Stimulated activated CD8-positive, alpha-beta memory T cell treated with anti-CD3 and anti-CD28 coated beads, Interleukin-12 subunit alpha, Interleukin-12 subunit beta, amount 100 ng/mL, for 1 hour (primary cell): ENCODE data around the gene SPTBN1.

Experiments used
- DNase-seq: peaks from one replicate; pipeline ENCODE4 v3.0.0-alpha.2; 2020; ENCODE audit warnings: low read depth

SPTBN1 gene

GRCh38 chr2:54529935-54530334, 73.8 kb downstream of the SPTBN1 start:
- no peak for DNase-seq

- DNase-seq = no peak
These were observed 75.4 kb downstream of the SPTBN1 start for GRCh38 chr2:54531558-54531957.

GRCh38 chr2:54534221-54534620, 78.1 kb downstream of the SPTBN1 start:
- DNase-seq = no peak

GRCh38 chr2:54534625-54535024, 78.5 kb downstream of the SPTBN1 start:
- no peak for DNase-seq

- no peak for DNase-seq
These were observed 79.6 kb downstream of the SPTBN1 start for GRCh38 chr2:54535599-54536195.

GRCh38 chr2:54536720-54537119, 80.6 kb downstream of the SPTBN1 start:
- DNase-seq = no peak

GRCh38 chr2:54538537-54538936, 82.4 kb downstream of the SPTBN1 start:
- no peak for DNase-seq

GRCh38 chr2:54539683-54540082, 83.6 kb downstream of the SPTBN1 start:
- no peak for DNase-seq

- no peak for DNase-seq
These were observed 84.1 kb downstream of the SPTBN1 start for GRCh38 chr2:54540194-54540593.

- no peak for DNase-seq
These were observed 85.9 kb downstream of the SPTBN1 start for GRCh38 chr2:54541995-54542394.

- DNase-seq = no peak
These were observed 87.7 kb downstream of the SPTBN1 start for GRCh38 chr2:54543733-54544396.

- no peak for DNase-seq
These were observed 89.7 kb downstream of the SPTBN1 start for GRCh38 chr2:54545702-54546450.

GRCh38 chr2:54546518-54546917, 90.4 kb downstream of the SPTBN1 start:
- no peak for DNase-seq

GRCh38 chr2:54546923-54547720, 91.0 kb downstream of the SPTBN1 start:
- no peak for DNase-seq

GRCh38 chr2:54549430-54549829, 93.3 kb downstream of the SPTBN1 start:
- no peak for DNase-seq

- DNase-seq = no peak
These were observed 93.9 kb downstream of the SPTBN1 start for GRCh38 chr2:54549917-54550518.

- no peak for DNase-seq
These were observed 94.4 kb downstream of the SPTBN1 start for GRCh38 chr2:54550547-54550946.

GRCh38 chr2:54551123-54551756, 95.1 kb downstream of the SPTBN1 start:
- DNase-seq = no peak

- DNase-seq = no peak
These were observed 96.9 kb downstream of the SPTBN1 start for GRCh38 chr2:54553075-54553474.

- DNase-seq = no peak
These were observed 97.6 kb downstream of the SPTBN1 start for GRCh38 chr2:54553775-54554174.

- DNase-seq = no peak
These were observed 99.3 kb downstream of the SPTBN1 start for GRCh38 chr2:54555318-54555837.
